ENCODE measurements around the gene ACOT2.
"Not testable (repeated sequence)": the region's sequence is repeated elsewhere in the genome, so short reads cannot be mapped to it uniquely, and the experiment has no call there.

ACOT2 gene

DNA sequence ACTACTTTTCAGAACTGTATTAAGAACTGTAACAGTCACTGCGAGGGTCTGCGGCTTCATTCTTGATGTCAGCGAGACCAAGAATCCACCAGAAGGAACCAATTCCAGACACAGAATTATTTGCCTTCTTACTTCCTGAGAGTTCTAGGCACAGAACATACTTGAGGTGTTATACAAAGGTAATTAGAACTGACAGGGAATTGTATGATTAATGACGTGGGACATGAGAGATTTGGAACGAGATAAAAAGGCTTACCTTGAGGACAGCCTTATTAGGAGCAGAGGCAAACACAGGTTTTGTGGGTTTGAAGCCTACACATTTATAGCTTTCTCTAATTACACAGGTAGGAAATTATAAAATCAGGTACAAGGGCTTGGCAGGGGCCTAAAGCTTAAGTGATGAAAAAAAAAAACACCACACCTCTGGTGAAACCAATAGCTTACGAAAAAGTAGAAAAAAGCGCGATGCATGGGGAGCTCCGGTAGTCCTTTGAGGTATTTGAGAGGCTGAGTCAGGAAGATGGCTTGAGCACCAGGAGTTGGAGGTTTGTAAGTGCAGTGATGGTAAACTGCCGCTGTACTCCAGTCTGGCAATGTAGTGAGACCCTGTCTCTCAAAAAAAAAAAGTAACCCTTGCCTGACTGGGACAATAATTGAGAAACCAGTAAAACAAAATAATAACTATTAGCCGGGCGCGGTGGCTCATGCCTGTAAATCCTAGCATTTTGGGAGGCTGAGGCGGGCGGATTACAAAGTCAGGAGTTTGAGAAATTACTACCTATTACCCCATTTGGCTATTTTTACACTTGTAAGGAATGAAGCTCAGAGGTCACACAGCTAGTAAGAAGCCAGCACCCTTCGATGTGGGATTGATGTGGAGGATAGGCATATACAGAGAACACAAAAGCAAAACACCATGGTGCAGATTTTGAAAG is 795 bp upstream of the ACOT2 start:
- DNase-seq (no peak), ATAC-seq (no peak)

DNA sequence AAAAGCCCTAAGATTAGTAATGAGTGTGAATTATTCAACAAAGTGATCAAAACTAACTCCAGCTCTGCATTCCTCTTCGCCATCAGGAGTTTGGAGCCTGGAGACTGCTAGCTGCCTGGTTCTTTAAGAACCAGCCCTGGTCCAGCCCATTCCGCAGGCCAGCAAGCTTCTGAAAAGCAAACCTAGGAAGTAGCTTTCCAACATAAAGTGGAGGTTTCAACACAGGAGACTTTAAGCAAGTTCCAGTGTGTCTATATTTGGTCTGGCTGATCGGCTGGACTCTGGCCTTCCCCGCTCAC is 178 bp upstream of the ACOT2 start:
- DNase-seq, ATAC-seq: not testable (repeated sequence)

DNA sequence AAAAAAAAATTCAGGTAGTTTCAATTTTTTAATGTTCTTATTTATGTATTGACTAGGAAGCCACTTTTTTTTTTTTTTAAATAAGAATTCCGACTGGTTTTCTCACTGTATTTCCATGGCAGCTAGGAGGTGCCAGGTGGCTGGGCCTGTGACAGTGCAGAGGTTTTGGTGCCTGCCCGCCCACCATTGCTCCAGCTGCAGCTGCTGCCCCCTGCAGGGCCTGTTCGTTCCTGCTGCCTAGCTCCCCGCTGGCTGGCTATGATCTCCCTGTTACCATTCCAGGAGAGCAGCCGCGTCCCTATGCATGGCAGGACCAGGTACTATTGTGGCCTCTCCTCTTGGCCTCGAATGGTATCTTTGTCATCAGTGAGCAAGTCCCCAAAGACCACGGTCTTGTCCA is 1.9 kb downstream of the ACOT2 start:
- DNase-seq, result peak; percentile 71
- peak; percentile 50 for ATAC-seq

DNA sequence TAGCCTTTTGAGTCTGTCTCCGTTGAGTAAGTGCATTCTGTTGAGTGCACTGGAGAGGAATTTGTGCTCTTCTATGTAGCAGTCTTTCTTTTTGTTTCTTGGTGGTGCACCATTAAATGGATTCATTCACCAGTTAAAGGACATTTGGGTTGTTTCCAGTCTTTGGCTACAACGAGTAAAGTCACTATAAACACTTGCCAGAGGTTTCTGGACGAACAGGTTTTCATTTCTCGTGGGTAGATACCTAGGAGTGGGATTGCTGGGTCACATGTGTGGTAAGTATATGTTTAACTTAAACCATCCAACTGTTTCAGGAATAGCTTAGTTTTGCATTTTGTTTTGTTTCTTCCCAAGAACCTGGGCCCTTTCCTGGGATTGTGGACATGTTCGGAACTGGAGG is 4.0 kb downstream of the ACOT2 start:
- not testable (repeated sequence) for ATAC-seq, DNase-seq

DNA sequence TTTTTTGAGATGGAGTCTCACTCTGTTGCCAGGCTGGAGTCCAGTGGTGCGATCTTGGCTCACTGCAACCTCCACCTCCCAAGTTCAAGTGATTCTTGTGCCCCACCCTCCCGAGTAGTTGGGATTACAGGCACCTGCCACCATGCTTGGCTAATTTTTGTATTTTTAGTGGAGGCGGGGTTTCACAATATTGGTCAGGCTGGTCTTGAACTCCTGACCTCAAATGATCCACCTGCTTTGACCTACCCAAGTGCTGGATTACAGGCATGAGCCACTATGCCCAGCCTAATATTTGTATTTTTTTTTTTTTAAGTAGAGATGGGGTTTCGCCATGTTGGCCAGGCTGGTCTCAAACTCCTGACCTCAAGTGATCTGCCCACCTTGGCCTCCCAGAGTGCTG is 4.7 kb downstream of the ACOT2 start:
- not testable (repeated sequence) for ATAC-seq, DNase-seq

DNA sequence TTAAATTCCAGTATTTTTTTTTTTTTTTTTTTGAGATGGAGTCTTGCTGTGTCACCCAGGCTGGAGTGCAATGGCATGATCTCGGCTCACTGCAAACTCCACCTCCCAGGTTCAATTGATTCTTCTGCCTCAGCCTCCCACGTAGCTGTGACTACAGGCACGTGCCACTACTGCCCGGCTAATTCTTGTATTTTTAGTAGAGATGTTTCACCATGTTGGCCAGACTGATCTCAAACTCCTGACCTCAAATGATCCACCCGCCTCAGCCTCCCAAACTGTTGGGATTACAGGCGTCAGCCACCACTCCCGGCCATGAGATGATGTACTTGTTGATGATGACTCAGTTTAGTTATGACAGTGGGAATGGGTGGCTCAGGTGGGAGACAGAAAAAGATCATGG is 5.2 kb downstream of the ACOT2 start:
- not testable (repeated sequence) for DNase-seq, ATAC-seq

DNA sequence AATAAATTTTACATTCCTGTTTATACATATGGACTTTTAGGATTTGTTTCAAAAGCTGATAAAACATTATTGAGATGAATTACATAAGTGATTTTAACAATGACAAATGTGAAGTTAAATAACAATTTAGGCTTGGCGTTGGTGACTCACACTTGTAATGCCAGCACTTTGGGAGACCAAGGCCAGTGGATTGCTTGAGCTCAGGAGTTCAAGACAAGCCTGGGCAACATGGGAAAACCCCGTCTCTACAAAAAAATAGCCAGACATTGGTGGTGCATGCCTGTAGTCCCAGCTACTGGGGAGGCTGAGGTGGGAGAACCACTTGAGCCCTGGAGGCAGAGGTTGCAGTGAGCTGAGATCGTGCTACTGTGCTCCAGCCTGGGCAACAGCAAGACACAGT is 7.4 kb downstream of the ACOT2 start:
- ATAC-seq, result no peak
- no peak for DNase-seq

DNA sequence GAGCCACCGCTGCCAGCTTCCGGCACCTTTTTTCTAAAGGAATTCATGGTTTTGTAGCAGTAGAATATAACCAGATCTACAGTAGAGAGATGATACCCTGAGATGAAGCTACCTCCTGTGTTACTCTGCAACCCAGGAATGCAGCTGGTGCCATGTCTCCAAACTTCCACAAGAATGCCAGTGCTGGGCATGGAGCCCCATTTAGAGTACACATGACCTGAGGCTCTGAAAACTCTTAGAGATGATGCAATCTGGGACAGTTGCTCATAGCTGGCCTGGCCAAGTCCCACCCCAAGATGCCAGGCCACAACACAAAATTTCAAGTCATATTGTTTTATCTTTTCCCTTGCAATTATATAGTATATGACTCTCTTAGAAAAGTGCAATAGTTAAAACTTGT is 8.2 kb downstream of the ACOT2 start:
- not testable (repeated sequence) for ATAC-seq, DNase-seq

DNA sequence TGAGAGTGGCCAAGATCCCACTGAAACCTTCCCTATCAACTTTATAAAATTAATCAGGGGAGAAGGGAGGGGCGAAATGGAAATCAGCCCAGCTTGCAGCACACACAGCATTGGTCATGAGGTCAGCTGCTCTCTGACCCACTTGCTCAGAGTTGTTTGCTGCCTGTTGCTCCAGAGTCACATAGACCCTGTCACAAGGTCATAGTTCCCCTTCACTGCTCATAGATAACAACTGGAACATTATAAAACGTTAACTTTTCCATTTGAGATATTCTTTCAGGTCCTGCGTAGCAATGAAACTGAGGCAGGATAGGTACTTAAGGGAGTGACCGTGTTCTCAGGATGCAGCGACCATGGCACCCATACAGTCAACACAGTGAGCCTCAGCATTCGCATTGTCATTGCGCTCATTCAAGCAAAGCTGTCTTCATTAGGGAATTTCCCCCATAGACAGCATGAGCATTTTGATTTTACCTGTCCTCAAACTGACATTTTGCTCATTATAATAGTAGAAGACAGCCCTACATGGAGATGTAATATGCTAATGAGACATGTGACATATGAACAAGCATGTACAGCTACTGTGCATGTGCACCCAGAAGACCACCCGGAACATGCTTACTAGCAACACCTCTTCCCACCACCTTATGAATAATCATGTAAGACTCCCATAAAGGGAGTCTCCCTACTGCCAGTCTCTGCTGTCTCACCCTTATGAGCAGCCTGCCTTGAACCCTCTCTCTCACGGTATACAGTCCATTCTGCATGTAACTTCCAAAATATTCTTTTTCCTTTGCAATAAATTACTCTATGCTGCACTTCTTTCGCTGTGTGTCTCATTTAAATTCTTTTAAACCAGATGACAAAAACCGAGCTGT is 13.3 kb downstream of the ACOT2 start:
- DNase-seq, ATAC-seq: not testable (repeated sequence)

DNA sequence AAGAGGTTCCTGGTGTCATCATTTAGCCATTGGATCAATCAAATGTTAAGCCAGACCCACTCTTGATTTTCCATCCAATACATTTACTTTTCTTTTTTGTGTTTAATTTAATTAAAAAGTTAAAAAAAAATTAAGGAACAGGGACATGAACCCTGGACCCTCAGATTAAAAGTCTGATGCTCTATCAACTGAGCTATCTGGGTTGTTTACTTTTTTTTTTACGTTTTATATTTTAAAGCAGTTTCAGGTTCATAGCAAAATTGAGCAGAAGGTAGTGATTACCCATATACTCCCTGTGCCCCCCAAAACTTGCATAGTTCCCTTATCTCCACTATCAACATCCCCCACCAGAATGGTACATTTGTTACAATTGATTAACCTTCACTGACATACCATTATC is 19.7 kb downstream of the ACOT2 start:
- DNase-seq, result no peak
- no peak for ATAC-seq

DNA sequence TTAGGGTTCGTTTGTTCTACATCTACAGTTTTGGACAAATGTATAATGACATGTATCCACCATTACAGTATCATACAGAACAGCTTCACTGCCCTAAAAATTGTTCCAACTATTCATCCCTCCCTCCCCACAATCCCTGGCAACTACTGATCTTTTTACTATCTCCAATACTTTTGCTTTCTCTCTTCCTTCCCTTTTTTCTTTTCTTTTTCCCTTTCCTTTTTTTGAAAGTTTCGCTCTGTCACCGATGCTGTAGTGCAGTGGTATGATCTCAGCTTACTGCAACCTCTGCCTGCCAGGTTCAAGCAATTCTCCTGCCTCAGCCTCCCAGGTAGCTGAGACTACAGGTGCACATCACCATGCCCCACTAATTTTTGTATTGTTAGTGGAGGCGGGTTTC is 20.1 kb downstream of the ACOT2 start:
- DNase-seq, result no peak
- no peak for ATAC-seq

DNA sequence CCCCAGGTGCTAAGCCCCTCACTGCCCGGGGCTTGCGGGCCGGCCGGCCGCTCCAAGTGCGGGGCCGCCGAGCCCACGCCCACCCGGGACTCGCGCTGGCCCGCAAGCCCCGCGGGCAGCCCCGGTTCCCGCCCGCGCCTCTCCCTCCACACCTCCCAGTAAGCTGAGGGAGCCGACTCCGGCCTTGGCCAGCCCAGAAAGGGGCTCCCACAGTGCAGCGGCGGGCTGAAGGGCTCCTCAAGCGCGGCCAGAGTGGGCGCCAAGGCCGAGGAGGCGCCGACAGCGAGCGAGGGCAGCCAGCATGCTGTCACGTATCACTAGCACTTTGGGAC is 21.6 kb downstream of the ACOT2 start:
- not testable (repeated sequence) for DNase-seq, ATAC-seq

DNA sequence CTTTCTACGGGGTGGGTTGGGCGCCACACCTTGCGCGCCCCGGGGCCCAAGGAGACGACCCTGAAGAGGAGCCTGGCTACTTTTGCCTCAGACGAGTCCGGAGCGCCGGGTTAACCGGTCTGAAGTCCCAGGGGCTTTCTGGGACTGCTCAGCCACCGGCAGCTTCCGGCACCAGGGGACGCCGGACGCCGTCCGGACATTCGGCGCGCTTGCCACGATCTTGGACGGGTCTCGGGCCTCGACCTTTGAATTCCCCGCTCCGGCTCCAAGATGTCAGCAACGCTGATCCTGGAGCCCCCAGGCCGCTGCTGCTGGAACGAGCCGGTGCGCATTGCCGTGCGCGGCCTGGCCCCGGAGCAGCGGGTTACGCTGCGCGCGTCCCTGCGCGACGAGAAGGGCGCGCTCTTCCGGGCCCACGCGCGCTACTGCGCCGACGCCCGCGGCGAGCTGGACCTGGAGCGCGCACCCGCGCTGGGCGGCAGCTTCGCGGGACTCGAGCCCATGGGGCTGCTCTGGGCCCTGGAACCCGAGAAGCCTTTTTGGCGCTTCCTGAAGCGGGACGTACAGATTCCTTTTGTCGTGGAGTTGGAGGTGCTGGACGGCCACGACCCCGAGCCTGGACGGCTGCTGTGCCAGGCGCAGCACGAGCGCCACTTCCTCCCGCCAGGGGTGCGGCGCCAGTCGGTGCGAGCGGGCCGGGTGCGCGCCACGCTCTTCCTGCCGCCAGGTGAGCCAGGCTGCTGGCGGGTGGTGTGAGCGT is 22.9 kb downstream of the ACOT2 start, which contains the start of gene ACOT4:
TSS of gene ACOT4 (plus strand) at position 184 of the 760 bp plus-strand sequence. CDS start at position 271, 87 bp downstream.
- peak; percentile 48 for DNase-seq
- ATAC-seq, result peak; percentile 85

DNA sequence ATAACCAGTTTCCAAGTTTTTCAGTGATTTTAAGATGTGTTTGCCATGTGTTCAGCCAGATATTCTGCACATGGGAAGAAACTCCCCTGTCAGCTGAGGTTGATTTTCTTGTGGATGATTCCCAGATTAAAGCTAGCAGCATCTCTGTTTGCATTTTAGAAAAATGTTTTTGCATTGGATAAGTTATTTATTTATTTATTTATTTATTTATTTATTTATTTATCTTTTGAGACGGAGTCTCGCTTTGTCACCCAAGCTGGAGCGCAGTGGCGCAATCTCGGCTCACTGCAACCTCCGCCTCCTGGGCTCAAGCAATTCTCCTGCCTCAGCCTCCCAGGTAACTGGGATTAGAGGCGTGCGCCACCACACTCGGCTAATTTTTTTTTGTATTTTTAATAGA is 25.5 kb downstream of the ACOT2 start:
- no peak for DNase-seq
- ATAC-seq, result no peak

DNA sequence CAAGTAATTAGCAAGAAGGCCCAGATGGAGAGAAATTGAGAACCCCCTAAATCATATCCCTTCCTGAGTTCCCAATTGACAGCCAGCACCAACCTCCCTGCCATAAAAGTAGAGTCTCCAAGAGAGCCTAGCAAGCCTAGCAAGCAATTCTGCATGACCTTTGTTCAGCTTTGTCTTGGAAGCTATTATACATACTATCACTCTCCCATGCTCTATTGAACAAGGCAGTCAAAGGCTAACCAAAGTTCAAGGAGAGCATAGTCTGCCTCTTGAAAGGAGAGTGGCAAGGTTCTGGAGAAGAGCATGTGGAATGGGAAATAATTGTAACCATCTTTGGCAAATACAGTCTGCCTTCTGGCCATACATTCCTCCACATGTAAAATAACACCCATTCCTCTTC is 30.5 kb downstream of the ACOT2 start:
- ATAC-seq, result no peak
- no peak for DNase-seq

DNA sequence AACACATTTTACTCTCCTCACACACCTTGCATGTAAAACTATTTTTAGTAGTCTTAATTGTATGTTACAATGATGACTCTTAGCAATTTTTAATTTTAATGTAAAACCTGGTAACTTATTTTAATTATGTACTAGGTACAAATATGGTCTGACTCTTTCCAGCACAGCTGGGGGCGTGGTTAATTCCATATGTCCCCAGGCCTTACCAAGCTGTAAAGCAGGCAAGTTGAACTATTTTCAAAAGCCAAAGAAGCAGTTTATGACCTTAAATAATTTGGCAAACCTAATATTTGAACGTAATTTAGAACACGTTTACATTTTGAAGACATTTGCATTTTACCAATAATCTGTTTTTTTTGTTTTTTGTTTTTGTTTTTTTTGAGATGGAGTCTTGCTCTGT is 34.0 kb downstream of the ACOT2 start:
- DNase-seq (no peak), ATAC-seq (no peak)

DNA sequence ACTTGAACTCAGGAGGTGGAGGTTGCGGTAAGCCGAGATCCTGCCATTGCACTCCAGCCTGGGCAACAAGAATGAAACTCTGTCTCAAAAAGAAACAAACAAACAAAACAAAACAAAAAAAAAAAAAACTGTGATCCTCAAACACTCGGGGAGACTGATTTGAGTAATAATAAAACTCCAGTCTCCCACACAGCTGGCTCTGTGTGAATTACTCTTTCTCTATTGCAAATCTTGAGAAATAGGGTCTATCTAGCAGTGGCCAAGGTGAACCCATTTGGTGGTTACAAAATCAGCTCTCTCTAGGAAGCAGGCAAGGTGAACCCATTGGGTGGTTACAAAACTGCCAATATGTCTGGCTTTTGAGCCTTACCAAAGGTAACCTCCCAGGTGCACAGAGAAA is 37.3 kb downstream of the ACOT2 start:
- ATAC-seq, result no peak
- DNase-seq, result no peak

DNA sequence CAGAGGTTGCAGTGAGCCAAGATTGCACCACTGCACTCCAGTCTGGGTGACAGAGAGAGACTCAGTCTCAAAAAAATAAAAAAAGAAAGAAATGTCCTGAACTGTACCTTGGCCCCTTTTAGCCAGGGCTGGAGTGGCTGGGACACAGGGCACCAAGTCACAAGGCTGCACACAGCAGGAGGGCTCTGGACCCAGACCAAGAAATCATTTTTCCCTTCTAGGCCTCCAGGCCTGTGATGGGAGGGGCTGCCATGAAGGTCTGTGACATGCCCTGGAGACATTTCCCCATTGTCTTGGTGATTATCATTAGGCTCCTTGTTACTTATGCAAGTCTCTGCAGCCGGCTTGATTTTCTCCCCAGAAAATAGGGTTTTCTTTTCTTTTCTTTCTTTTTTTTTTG is 38.2 kb downstream of the ACOT2 start:
- ATAC-seq (no peak), DNase-seq (no peak)

DNA sequence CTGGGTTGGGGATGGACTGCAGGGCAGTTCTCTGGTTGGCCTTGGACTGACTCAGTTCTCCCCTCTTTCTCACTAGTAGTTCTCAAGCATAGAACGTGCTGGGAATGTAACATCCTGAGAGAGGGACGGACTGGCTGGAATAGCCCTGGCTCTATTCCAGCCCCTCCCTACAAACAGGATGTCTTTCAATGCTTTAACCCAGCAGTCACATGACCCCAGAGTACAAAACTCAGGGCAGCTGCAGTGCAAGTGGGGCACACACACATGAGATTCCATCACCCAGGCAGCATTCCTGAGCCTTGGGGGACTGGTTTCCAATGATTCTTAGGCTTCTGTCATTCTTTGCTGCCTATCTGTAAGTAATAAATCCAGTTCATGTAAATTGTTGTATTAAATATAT is 41.7 kb downstream of the ACOT2 start:
- ATAC-seq, result no peak
- no peak for DNase-seq

DNA sequence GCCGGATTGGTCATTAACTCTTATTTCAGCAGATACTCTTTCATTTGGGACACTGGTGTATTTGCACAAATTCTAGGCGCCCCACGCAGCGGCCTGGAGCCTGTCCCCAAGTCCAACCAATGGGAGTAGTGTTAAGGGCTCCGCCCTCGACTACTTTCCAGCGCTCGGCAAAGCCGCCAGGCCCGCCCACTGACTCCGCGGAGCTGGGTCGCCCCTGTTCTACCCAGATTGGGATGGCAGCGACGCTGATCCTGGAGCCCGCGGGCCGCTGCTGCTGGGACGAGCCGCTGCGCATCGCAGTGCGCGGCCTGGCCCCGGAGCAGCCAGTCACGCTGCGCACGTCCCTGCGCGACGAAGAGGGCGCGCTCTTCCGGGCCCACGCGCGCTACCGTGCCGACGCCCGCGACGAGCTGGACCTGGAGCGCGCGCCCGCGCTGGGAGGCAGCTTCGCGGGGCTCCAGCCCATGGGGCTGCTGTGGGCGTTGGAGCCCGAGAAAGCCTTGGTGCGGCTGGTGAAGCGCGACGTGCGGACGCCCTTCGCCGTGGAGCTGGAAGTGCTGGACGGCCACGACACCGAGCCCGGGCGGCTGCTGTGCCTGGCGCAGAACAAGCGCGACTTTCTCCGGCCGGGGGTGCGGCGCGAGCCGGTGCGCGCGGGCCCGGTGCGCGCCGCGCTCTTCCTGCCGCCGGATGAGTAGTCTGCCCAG is 43.5 kb downstream of the ACOT2 start, which contains the start of gene ACOT6:
TSS of gene ACOT6 (plus strand) at position 179 of the 707 bp plus-strand sequence. CDS start at position 234, 55 bp downstream.
- DNase-seq (peak; percentile 76), ATAC-seq (peak; percentile 95)

DNA sequence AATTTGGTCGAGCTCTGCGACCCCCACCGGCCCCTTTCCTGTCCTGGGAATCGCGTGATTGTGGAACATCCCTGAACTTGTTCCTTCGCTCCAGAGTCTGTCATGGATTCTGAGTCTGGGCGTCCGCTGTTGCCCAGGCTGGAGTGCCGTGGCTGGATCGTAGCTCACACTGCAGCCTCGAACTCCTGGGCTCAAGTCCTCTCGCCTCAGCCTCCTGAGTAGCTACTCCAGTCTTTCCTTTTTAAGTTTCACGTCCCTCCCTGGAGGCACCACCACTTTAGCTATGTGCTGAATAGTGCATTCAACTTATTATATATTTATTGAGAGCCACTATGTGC is 44.0 kb downstream of the ACOT2 start:
- ATAC-seq, result no peak
- no peak for DNase-seq

All from stimulated activated naive CD8-positive, alpha-beta T cell treated with anti-CD3 and anti-CD28 coated beads, Interleukin-15, Interleukin-2, amounts not matched to agents 100 U/mL and 50 U/mL, for 24 hours (primary cell).